ENCODE measurements around the gene PPP2R2D.
"Not testable (repeated sequence)": the region's sequence is repeated elsewhere in the genome, so short reads cannot be mapped to it uniquely, and the experiment has no call there.

PPP2R2D gene

GRCh38 chr10:131908151-131908550, 7.3 kb downstream of the PPP2R2D start:
- no peak for DNase-seq (ENCODE audit: low read depth)

GRCh38 chr10:131909014-131909808, 8.4 kb downstream of the PPP2R2D start:
- DNase-seq (ENCODE audit: low read depth), result no peak

- DNase-seq (ENCODE audit: low read depth), result no peak
These were observed 9.1 kb downstream of the PPP2R2D start for GRCh38 chr10:131909929-131910328.

- no peak for DNase-seq (ENCODE audit: low read depth)
These were observed 10.0 kb downstream of the PPP2R2D start for GRCh38 chr10:131910663-131911314.

GRCh38 chr10:131911451-131911850, 10.6 kb downstream of the PPP2R2D start:
- no peak for DNase-seq (ENCODE audit: low read depth)

DNA sequence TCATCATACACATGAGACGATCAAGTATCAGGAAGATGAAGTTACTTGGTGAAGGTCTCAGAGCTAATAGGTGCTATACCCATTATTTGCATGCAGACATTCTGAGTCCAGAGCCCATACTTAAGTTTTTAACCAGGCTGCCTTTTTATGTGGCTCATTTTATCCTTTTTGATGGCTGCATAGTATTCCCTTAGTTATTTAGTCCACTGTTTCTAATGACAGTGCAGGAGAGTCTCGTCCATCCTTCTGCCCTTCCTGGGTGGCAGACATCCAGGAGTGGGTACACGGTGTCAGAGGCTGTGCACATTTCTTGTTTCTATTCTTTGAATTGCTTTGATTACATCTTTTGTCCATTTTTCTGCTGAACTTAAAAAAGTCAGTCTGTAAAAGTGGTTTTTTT, 11.8 kb downstream of the PPP2R2D start:
- DNase-seq (ENCODE audit: low read depth), result no peak

DNA sequence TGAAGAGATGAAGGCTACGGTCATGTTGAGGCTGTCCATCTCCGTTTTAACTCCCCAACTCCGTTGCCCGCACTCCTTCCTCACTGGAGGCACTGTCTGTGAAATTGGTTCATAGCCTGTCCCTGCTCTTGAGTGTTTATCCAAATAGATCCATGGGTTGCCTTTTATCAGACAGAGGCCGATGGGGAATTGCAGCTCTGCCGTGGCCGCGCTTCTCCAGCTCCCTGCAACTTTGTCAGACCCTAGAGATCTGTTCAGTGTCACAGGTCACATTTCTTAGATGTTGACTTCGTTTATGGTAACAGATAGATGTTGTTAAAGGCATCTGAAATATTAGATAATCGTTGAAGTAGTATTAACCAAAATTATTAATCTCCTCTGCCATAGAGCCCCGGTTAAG, 14.7 kb downstream of the PPP2R2D start:
- DNase-seq (ENCODE audit: low read depth), result no peak

GRCh38 chr10:131915990-131916766, 15.4 kb downstream of the PPP2R2D start:
- DNase-seq (ENCODE audit: low read depth), result no peak

DNA sequence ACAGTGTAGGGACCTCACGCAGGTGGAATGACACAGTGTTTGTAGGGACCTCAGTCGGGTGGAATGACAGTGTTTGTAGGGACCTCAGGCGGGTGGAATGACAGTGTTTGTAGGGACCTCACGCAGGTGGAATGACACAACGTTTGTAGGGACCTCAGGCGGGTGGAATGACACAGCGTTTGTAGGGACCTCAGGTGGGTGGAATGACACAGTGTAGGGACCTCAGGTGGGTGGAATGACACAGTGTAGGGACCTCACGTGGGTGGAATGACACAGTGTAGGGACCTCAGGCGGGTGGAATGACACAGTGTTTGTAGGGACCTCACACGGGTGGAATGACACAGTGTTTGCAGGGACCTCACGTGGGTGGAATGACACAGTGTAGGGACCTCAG, 16.0 kb downstream of the PPP2R2D start:
- DNase-seq (ENCODE audit: low read depth), result not testable (repeated sequence)

DNA sequence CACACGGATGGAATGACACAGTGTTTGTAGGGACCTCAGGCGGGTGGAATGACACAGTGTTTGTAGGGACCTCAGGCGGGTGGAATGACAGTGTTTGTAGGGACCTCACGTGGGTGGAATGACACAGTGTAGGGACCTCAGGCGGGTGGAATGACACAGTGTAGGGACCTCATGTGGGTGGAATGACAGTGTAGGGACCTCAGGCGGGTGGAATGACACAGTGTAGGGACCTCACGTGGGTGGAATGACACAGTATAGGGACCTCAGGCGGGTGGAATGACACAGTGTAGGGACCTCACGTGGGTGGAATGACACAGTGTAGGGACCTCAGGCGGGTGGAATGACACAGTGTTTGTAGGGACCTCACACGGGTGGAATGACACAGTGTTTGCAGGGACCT, 16.7 kb downstream of the PPP2R2D start:
- not testable (repeated sequence) for DNase-seq (ENCODE audit: low read depth)

GRCh38 chr10:131919461-131919860, 18.7 kb downstream of the PPP2R2D start:
- not testable (repeated sequence) for DNase-seq (ENCODE audit: low read depth)

DNA sequence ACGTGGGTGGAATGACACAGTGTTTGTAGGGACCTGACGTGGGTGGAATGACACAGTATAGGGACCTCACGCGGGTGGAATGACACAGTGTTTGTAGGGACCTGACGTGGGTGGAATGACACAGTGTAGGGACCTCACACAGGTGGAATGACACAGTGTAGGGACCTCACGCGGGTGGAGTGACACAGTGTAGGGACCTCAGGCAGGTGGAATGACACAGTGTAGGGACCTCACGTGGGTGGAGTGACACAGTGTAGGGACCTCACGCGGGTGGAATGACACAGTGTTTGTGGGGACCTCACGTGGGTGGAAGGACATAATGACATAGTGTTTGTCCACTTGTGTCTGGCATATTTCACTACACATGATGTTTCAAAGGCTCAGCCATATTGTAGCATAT, 19.3 kb downstream of the PPP2R2D start:
- no peak for DNase-seq (ENCODE audit: low read depth)

DNA sequence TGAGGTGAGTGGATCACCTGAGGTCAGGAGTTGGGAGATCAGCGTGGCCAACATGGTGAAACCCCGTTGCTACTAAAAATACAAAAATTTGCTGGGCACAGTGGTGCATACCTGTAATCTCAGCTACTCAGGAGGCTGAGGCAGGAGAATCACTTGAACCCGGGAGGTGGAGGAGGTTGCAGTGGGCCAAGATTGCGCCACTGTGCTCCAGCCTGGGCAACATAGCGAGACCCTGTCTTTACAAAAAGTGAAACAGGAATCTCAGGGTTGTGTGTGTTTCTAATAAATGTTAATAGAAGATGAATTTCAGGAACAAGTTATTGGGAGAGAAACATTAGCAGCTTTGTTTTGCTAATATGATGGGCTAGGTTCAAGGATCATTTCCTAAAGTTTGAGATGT, 19.9 kb downstream of the PPP2R2D start:
- DNase-seq (ENCODE audit: low read depth), result no peak

DNA sequence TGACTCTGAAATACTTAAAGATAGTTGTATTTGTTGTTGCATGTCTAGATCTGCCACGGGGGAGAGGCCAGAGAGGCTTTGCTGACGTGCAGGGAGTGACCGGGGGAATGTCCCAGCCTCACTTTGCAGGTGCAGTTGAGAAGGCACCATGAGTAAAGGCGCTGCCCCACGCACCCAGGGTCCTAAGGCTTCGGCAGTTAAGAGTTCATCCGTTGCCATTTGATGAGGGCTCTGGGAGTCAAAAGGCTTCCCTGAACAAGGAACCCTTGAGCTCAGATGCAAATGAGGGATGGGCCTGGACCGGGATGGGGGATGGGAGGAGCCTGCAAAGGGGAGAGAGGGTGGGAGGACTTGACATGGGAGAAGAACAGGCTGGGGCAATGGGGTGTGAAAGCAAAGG, 20.4 kb downstream of the PPP2R2D start:
- DNase-seq (ENCODE audit: low read depth), result no peak

GRCh38 chr10:131923038-131923756, 22.4 kb downstream of the PPP2R2D start:
- no peak for DNase-seq (ENCODE audit: low read depth)

DNA sequence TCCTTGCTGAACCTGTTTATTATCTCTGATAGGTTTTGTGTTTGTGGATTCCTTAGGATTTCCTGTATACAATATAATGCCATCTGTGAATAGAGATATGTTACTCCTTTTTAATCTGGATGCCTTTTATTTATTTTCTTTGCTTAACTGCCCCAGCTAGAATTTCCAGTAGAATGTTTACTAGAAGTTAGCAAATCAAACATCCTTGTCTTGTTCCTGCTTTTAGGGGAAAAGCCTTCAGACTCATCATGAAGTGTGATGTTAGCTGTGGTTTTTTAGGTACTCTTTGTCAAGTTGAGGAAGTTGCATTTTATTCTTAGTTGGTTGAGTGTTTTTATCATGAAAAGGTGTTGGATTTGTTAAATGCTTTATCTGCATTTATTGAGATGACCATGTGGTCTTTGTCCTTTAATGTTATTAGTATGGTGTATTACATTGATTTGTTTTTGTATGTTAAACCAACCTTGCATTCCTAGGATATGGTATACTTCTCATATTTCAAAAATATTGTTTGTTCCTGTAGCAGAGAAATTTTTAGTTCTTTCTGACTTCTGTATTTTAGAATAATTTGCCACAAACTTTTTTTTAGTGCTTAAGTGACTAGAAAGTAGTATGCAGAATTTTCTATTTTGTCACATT, 24.3 kb downstream of the PPP2R2D start:
- no peak for DNase-seq (ENCODE audit: low read depth)

GRCh38 chr10:131925716-131926115, 24.9 kb downstream of the PPP2R2D start:
- DNase-seq (ENCODE audit: low read depth), result no peak

DNA sequence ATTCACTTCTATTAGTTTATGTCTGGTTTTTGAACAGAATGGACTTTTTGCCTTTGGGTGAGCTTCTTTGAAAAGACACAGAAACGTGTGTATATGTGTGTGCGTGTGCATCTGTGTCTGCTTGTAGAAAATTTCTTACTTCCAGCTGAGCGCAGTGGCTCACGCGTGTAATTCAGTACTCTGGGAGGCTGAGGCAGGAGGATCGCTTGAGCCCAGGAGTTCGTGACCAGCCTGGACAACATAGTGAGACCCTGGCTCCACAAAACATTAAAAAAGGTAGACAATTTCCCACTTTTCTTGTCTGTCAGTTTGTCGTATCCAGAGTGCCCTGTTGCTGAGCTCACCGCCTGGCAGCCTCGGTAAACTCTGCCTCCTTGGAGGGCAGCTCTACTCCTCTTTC, 25.4 kb downstream of the PPP2R2D start:
- no peak for DNase-seq (ENCODE audit: low read depth)

GRCh38 chr10:131926743-131927595, 26.2 kb downstream of the PPP2R2D start:
- no peak for DNase-seq (ENCODE audit: low read depth)

DNA sequence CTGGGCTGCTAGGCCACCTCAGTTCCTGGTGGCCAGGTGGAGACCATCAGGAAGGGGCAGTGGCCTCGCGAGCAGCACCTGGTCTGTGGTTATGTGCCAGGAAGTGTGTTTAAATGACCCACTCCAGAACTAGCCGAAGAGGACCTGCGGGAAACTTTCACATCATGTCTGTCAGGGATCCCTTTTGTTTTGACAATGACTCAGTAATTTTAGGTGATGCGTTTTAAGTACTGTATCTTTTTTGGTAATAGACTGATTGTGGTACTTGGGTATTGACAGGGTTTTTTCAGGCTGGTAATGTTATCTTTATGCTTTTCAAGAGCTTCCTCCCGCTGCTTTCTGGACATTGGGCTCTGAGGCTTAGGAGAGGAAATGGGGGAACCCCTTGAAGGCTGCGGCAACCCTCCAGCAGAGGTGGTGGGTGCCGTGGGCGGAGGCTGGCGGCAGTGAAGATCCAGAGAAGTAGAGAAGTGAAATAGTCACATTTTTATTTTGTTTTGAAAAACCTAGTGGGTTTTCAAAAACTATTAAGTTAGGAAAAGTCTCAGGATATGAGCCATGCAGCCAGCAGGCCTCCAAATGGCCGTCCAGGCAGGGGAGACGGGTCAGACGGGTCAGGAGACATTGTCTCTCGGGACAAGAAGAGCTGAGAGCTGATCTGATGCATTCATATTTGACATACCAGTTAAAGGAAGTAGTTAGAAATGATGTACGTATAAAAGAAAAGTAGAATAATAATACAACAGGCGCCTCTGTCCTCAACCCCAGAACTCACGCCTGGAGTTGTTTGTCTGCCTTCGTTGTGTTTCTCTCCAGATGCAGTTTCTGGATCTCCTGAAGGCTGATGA, 27.7 kb downstream of the PPP2R2D start:
- DNase-seq (ENCODE audit: low read depth), result peak; percentile 22
